H1 (cell line): ENCODE results near the gene TMEM260. TPM values are rescaled to one million over a fixed set of nuclear protein-coding genes. Genes with fewer than 3 reads are reported as not detected.

Experiments used
- CTCF ChIA-PET: fragments of 300-600 bp; sonication (Branson Sonifier 250); formaldehyde crosslinking; loops from one replicate; lab custom pipeline; 2021; ENCODE audit not compliant: partially characterized antibody; lab: Charles Lee
- POLR2A ChIA-PET: fragments of 300-600 bp; sonication (Branson Sonifier 250); formaldehyde crosslinking; loops from one replicate; lab custom pipeline; 2021; ENCODE audit warnings: inconsistent platforms; ENCODE audit not compliant: partially characterized antibody; lab: Charles Lee
- DNase-seq, 2 experiments: peaks; one replicate each; pipeline versions ENCODE4 v3.0.0 to v3.0.0-alpha.2; 2010 to 2022; ENCODE audit warnings: low spot score in 2 of 2, low read depth in 1 of 2, mixed read lengths in 1 of 2
- FAIRE-seq: peaks from 2 replicates; lab custom pipeline; 2011; peaks lifted over from hg19 to GRCh38; lab: Jason Lieb, UNC
- H2AFZ ChIP-seq: 2 replicates; pipeline ENCODE4 v1.8.1; 2012; ENCODE audit warnings: low read length, inconsistent platforms
- H2AK5ac ChIP-seq: 2 replicates; pipeline ENCODE4 v1.6.1; 2013; ENCODE audit warnings: low read depth, low read length
- H2BK120ac ChIP-seq: replicated peaks from 2 replicates; pipeline ENCODE3; 2013; ENCODE audit warnings: low read depth, low read length, inconsistent platforms
- H2BK12ac ChIP-seq: 2 replicates; pipeline ENCODE4 v1.6.1; 2013; ENCODE audit warnings: low read depth, low read length
- H2BK15ac ChIP-seq: 2 replicates; pipeline ENCODE4 v1.6.1; 2013; ENCODE audit warnings: low read length
- H2BK20ac ChIP-seq: 2 replicates; pipeline ENCODE4 v1.6.1; 2013; ENCODE audit warnings: low read length
- H2BK5ac ChIP-seq: 2 replicates; pipeline ENCODE4 v1.6.1; 2013; ENCODE audit warnings: low read depth, low read length
- H3K14ac ChIP-seq: 2 replicates; pipeline ENCODE4 v1.6.1; 2013; ENCODE audit warnings: inconsistent platforms; ENCODE audit not compliant: insufficient read length
- H3K18ac ChIP-seq: 2 replicates; pipeline ENCODE4 v1.6.1; 2013; ENCODE audit warnings: low read length; ENCODE audit errors: extremely low read depth
- H3K23ac ChIP-seq: 2 replicates; pipeline ENCODE4 v1.6.1; 2013; ENCODE audit warnings: inconsistent platforms; ENCODE audit not compliant: insufficient read length
- H3K23me2 ChIP-seq: 2 replicates; pipeline ENCODE4 v1.6.1; 2013; ENCODE audit warnings: low read depth, low read length
- H3K27ac ChIP-seq: 2 replicates; pipeline ENCODE4 v1.6.1; 2011; ENCODE audit warnings: low read depth, low read length, inconsistent platforms
- H3K27me3 ChIP-seq, 4 experiments: replicated peaks in 1 of 4; 1 replicate in 1 of 4; 2 replicates in 3 of 4; pipeline versions ENCODE4 v1.6.1 to v1.8.1; 2011 to 2013; ENCODE audit warnings: low read length in 3 of 4, mild to moderate bottlenecking in 3 of 4, inconsistent platforms in 2 of 4, mixed read lengths in 2 of 4, moderate library complexity in 1 of 4; ENCODE audit not compliant: control insufficient read depth in 3 of 4, insufficient read depth in 3 of 4; ENCODE audit errors: extremely low read depth in 1 of 4
- H3K36me3 ChIP-seq, 4 experiments: 2 replicates each; pipeline versions ENCODE4 v1.6.1 to v1.8.1; 2011 to 2013; ENCODE audit warnings: mild to moderate bottlenecking in 4 of 4, low read length in 3 of 4, moderate library complexity in 2 of 4, control low read depth in 1 of 4, inconsistent platforms in 1 of 4; ENCODE audit not compliant: insufficient read depth in 4 of 4, control insufficient read depth in 2 of 4
- H3K4ac ChIP-seq: replicated peaks from 2 replicates; pipeline ENCODE3; 2013; ENCODE audit warnings: low read length, low read depth, mixed read lengths, inconsistent platforms; ENCODE audit not compliant: insufficient read length
- H3K4me1 ChIP-seq, 4 experiments: replicated peaks in 1 of 4; 1 replicate in 1 of 4; 2 replicates in 3 of 4; pipeline versions ENCODE4 v1.6.1 to v1.8.1; 2011 to 2013; ENCODE audit warnings: low read length in 3 of 4, inconsistent platforms in 2 of 4, mixed read lengths in 1 of 4; ENCODE audit not compliant: insufficient read depth in 4 of 4, control insufficient read depth in 3 of 4
- H3K4me2 ChIP-seq, 2 experiments: 2 replicates each; pipeline versions ENCODE4 v1.6.1 to v1.8.1; 2011 to 2013; ENCODE audit warnings: low read depth in 2 of 2, low read length in 2 of 2, control low read depth in 1 of 2, inconsistent platforms in 1 of 2, mild to moderate bottlenecking in 1 of 2; ENCODE audit not compliant: insufficient read depth in 1 of 2
- H3K4me3 ChIP-seq, 4 experiments: fragments of 200-600, 300-600 bp in 1 of 4; sonication (generic), shearing (Covaris generic), sonication (Bioruptor Twin) in 1 of 4; 2 replicates each; pipeline versions ENCODE4 v1.5.1 to v1.8.1; 2011 to 2016; ENCODE audit warnings: low read length in 4 of 4, low read depth in 3 of 4, control low read depth in 2 of 4, inconsistent platforms in 2 of 4, mild to moderate bottlenecking in 2 of 4, mixed read lengths in 1 of 4, moderate library complexity in 1 of 4; ENCODE audit not compliant: insufficient read depth in 2 of 4; ENCODE audit errors: extremely low read depth in 1 of 4
- H3K56ac ChIP-seq: replicated peaks from 2 replicates; pipeline ENCODE3; 2013; ENCODE audit warnings: low read depth, mild to moderate bottlenecking, mixed read lengths, low read length, inconsistent platforms; ENCODE audit not compliant: insufficient read length
- H3K79me1 ChIP-seq: 2 replicates; pipeline ENCODE4 v1.6.1; 2013; ENCODE audit warnings: low read depth, low read length, control low read depth
- H3K79me2 ChIP-seq, 2 experiments: 2 replicates each; pipeline versions ENCODE4 v1.6.1 to v1.8.1; 2012 to 2013; ENCODE audit warnings: low read length in 2 of 2, mild to moderate bottlenecking in 2 of 2, inconsistent platforms in 1 of 2; ENCODE audit not compliant: insufficient read depth in 2 of 2, control insufficient read depth in 1 of 2
- H3K9ac ChIP-seq, 4 experiments: replicated peaks in 1 of 4; 1 replicate in 1 of 4; 2 replicates in 3 of 4; pipeline versions ENCODE4 v1.6.1 to v1.8.1; 2011 to 2013; ENCODE audit warnings: low read depth in 3 of 4, low read length in 3 of 4, control low read depth in 2 of 4, mild to moderate bottlenecking in 2 of 4, moderate library complexity in 2 of 4, inconsistent platforms in 1 of 4; ENCODE audit errors: extremely low read depth in 1 of 4
- H3K9me3 ChIP-seq, 2 experiments: 2 replicates each; pipeline versions ENCODE4 v1.6.1 to v1.8.1; 2012 to 2013; ENCODE audit warnings: mild to moderate bottlenecking in 2 of 2, moderate library complexity in 2 of 2, control low read depth in 1 of 2, inconsistent platforms in 1 of 2, low read depth in 1 of 2, low read length in 1 of 2, mixed read lengths in 1 of 2; ENCODE audit not compliant: insufficient read depth in 2 of 2
- H4K20me1 ChIP-seq, 2 experiments: replicated peaks in 1 of 2; 2 replicates each; pipeline versions ENCODE3 to v1.8.1; 2011 to 2013; ENCODE audit warnings: inconsistent platforms in 2 of 2, low read length in 2 of 2, mild to moderate bottlenecking in 1 of 2; ENCODE audit not compliant: insufficient read depth in 2 of 2, control insufficient read depth in 1 of 2
- H4K5ac ChIP-seq: 2 replicates; pipeline ENCODE4 v1.6.1; 2013; ENCODE audit warnings: low read length, low read depth, mixed read lengths, inconsistent platforms; ENCODE audit not compliant: insufficient read length
- H4K8ac ChIP-seq: 2 replicates; pipeline ENCODE4 v1.8.0; 2013; ENCODE audit warnings: mild to moderate bottlenecking, moderate library complexity, low read length, inconsistent platforms; ENCODE audit not compliant: insufficient read depth; ENCODE audit errors: extremely low read depth
- H4K91ac ChIP-seq: replicated peaks from 2 replicates; pipeline ENCODE3; 2013; ENCODE audit warnings: low read length, mixed read lengths, inconsistent platforms; ENCODE audit not compliant: insufficient read length
- ASH2L ChIP-seq: fragments of 200-600, 300-600 bp; sonication (generic); IDR thresholded peaks from one replicate; pipeline ENCODE4 v1.7.1; 2017; ENCODE audit warnings: low read length
- BRCA1 ChIP-seq: IDR thresholded peaks from 2 replicates; pipeline ENCODE4 v1.6.1; 2012; ENCODE audit warnings: low read depth, low read length, improper control_type of control experiment
- CREB1 ChIP-seq: IDR thresholded peaks from 2 replicates; pipeline ENCODE4 v1.6.1; 2012; ENCODE audit warnings: inconsistent platforms
- E2F6 ChIP-seq: IDR thresholded peaks from 2 replicates; pipeline ENCODE4 v1.6.1; 2012; ENCODE audit warnings: inconsistent platforms
- JUN ChIP-seq: IDR thresholded peaks from 2 replicates; pipeline ENCODE4 v1.6.1; 2011; ENCODE audit warnings: low read depth, mild to moderate bottlenecking, improper control_type of control experiment, low read length
- KDM4A ChIP-seq: IDR thresholded peaks from one replicate; pipeline ENCODE4 v1.7.1; 2012; ENCODE audit warnings: low read depth, mild to moderate bottlenecking, moderate library complexity, low read length, inconsistent platforms; ENCODE audit not compliant: severe bottlenecking
- KDM5A ChIP-seq: fragments of 200-600 bp; IDR thresholded peaks from 2 replicates; pipeline ENCODE4 v1.7.1; 2012; ENCODE audit warnings: mild to moderate bottlenecking, low read length, inconsistent platforms, mixed read lengths
- POLR2A ChIP-seq, 2 experiments: IDR thresholded peaks; 1 replicate in 1 of 2; 2 replicates in 1 of 2; pipeline ENCODE4 v1.6.1; 2011; ENCODE audit warnings: low read depth in 2 of 2, low read length in 2 of 2, mild to moderate bottlenecking in 2 of 2; ENCODE audit errors: control extremely low read depth in 1 of 2
- RBBP5 ChIP-seq: IDR thresholded peaks from 2 replicates; pipeline ENCODE4 v1.7.1; 2012; ENCODE audit warnings: low read depth, mild to moderate bottlenecking, inconsistent platforms, low read length, moderate library complexity, borderline replicate concordance
- RXRA ChIP-seq: IDR thresholded peaks from 2 replicates; pipeline ENCODE4 v1.6.1; 2011; ENCODE audit warnings: low read depth, mild to moderate bottlenecking, low read length, moderate library complexity; ENCODE audit not compliant: insufficient read depth
- TAF7 ChIP-seq: optimal IDR thresholded peaks from 2 replicates; pipeline ENCODE3; 2011; ENCODE audit warnings: low read depth, mild to moderate bottlenecking, inconsistent platforms, low read length, moderate library complexity, borderline replicate concordance
- ZNF274 ChIP-seq: IDR thresholded peaks from 2 replicates; pipeline ENCODE4 v1.7.0; 2012; ENCODE audit warnings: low read length, borderline replicate concordance; ENCODE audit errors: extremely low read depth
- WGBS, 2 experiments: shearing (Covaris generic) in 1 of 2; methylation state at CpG; one replicate each; pipeline versions ENCODE4 v1.1.6 to v1.1.7; 2013 to 2015; ENCODE audit warnings: low lambda C conversion rate in 2 of 2, mixed read lengths in 2 of 2, inconsistent platforms in 1 of 2, low coverage in 1 of 2, missing lambda C conversion rate in 1 of 2; ENCODE audit not compliant: insufficient replicate concordance in 2 of 2, insufficient coverage in 1 of 2, insufficient read length in 1 of 2; ENCODE audit errors: extremely low coverage in 1 of 2, missing lambda C conversion rate in 1 of 2; 5-methylcytosine and 5-hydroxymethylcytosine counted together
- polyA plus RNA-seq, 7 experiments: library from polyadenylated mRNA; depleted of rRNA in 3 of 7; stranded (reverse) in 5 of 7; unstranded in 2 of 7; fragments of >200 nt in 5 of 7; fragments of 200-250 nt in 2 of 7; gene quantifications; 1 replicate in 5 of 7; 2 replicates in 1 of 7; 4 replicates in 1 of 7; pipeline versions ENCODE4 v1.2.1 to v1.2.3, GENCODE V29; 2011 to 2013; ENCODE audit warnings: missing spikeins in 2 of 7, mixed read lengths in 2 of 7
- total RNA-seq: library from RNA; stranded (reverse); fragmentation: NEBNext Ultra II Directional; extraction: Animal tissue kit (Norgen Biotek cat#: 25700); gene quantifications from 2 replicates; pipeline ENCODE4 v1.2.1, GENCODE V29; 2021

TMEM260 gene
- total and polyA plus RNA-seq, 2 of the 8 experiments (the other 6 are each of a cell fraction or from before 2014, with no cell fraction given): 14.4 to 15.2 TPM

- CTCF ChIA-PET: interaction anchor here (1.0 to 1.3 kb wide), 3 partner anchors 36 to 196 kb away, joined by 3 to 4 read pairs (median 3); no protein-coding TSS in a partner anchor
These were observed 107.5 kb downstream of the TMEM260 start for GRCh38 chr14:56687123-56687522.

More at GRCh38 chr14:56687123-56687522, 107.5 kb downstream of the TMEM260 start:
- H3K79me1 ChIP-seq: no peaks in the 10 kb centered on the region
- H2BK5ac ChIP-seq: no peak overlapping the region
- H3K27me3 ChIP-seq: no peaks in the 10 kb centered on the region; a peak in 1 of 7 replicates
- H2BK20ac ChIP-seq: no peak overlapping the region
- no peaks in the 10 kb centered on the region for H3K9me3 ChIP-seq
- H3K56ac ChIP-seq: no peak overlapping the region
- H3K18ac ChIP-seq: no peak overlapping the region
- H2BK120ac ChIP-seq: no peak overlapping the region
- H3K4me2 ChIP-seq: no peak overlapping the region
- no peak overlapping the region for H3K27ac ChIP-seq
- H2AFZ ChIP-seq: no peak overlapping the region
- POLR2A ChIA-PET: no interaction called here
- no peak overlapping the region for H2BK15ac ChIP-seq
- no peaks in the 10 kb centered on the region for H3K79me2 ChIP-seq
- H2BK12ac ChIP-seq: no peak overlapping the region
- no peak overlapping the region for H3K4me3 ChIP-seq
- no peaks in the 10 kb centered on the region for H3K23me2 ChIP-seq
- WGBS, 2 experiments: 82% methylated on average over 8 of the region's 8 CpGs; no CpG with 5 or more reads in 1 of the 2 experiments
- H2AK5ac ChIP-seq: no peak overlapping the region
- FAIRE-seq: no peak
- no peaks in the 10 kb centered on the region for H4K20me1 ChIP-seq
- no peak overlapping the region for H3K4ac ChIP-seq
- no peaks in the 10 kb centered on the region for H3K36me3 ChIP-seq
- no peak overlapping the region for H4K91ac ChIP-seq
- no peak for DNase-seq
- H3K23ac ChIP-seq: no peak overlapping the region
- H3K4me1 ChIP-seq: peaks cover 2 to 10% (median 6%) of the 10 kb centered on the region in 4 experiments; a peak in 4 of 7 replicates
- no peak overlapping the region for H3K9ac ChIP-seq
- no peak overlapping the region for H4K5ac ChIP-seq
- H4K8ac ChIP-seq: no peak overlapping the region
- no peak for TF ChIP-seq E2F6
- TF ChIP-seq TAF7: no peak
- TF ChIP-seq JUN: no peak
- TF ChIP-seq KDM5A: no peak
- no peak for TF ChIP-seq KDM4A
- no peak for TF ChIP-seq CREB1
- no peak for TF ChIP-seq RBBP5
- no peak for TF ChIP-seq ASH2L
- TF ChIP-seq ZNF274: no peak
- no peak for TF ChIP-seq RXRA
- no peak for TF ChIP-seq BRCA1
- TF ChIP-seq POLR2A (IDR thresholded peaks at IDR 0.05; ENCODE audit: control extremely low read depth in 1 of 2, low read depth in 2 of 2, low read length in 2 of 2): no peak
- no peak overlapping the region for H3K14ac ChIP-seq
